GM08714 (cell line): ENCODE measurements around the gene PHACTR2.

ENCODE experiments used
- H3K4me3 ChIP-seq: fragments of 200-500 bp; sonication (Bioruptor generic); 2 replicates; pipeline ENCODE4 v1.5.1; 2014; ENCODE audit warnings: mild to moderate bottlenecking, low read length, inconsistent platforms
- ZNF274 ChIP-seq: IDR thresholded peaks from 2 replicates; pipeline ENCODE4 v1.6.1; 2012; ENCODE audit warnings: mild to moderate bottlenecking, low read depth, low read length

PHACTR2 gene

DNA sequence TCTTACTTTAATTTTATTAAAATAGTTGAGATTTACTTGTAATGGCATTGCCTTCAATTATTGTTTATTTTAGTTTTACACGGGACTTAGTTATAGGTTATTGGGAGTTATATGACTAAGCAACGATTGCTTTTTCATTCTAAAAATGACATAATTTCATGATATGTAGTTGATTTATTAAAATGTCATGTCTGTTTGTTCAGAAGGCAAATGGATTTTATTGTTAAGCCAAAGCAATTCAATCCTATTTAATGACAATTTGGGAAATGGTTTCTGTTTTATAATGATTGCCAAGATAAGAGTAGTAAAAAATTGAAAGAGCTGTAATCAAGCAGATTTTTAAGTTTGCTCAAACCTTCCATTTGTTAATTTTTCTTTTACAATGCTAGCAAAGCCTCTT lies 74.7 kb downstream of the PHACTR2 start:
- no peak for TF ChIP-seq ZNF274
- H3K4me3 ChIP-seq, result no peak overlapping the region

DNA sequence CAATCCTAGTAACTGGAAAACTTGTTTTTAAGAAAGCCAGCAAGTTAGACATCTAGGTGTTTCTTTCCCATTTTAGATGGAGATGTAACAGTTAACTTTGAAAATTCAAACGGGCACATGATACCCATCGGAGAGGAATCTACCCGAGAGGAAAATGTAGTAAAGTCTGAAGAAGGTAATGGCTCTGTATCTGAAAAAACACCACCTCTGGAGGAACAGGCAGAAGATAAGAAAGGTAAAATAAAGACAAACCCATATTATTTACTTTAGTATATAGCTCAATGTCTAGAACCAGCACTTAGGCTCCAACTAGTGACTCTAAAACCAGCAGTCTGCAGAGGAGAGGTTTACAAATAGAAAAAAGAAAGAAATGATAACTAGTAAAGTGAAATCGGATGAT lies 75.9 kb downstream of the PHACTR2 start:
- TF ChIP-seq ZNF274, result no peak
- H3K4me3 ChIP-seq, result no peak overlapping the region

DNA sequence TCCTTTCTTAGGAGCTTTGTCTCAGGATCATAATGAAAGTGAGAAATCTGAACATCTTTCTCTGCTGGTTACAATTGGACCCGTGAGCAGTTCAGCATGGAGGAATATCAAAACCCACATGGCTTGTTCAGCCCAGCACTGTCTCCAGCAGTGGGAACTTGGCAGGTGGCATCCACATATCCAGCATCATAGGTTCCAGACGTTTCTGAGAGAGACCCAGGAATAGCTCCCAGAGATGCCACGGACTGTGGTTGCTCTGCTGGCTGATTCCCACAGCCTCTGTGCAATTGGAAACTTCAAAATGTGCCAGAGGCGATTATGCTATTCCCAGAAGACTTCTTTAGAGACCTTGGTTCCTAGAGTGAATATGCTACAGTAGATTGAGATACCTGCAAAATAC lies 76.4 kb downstream of the PHACTR2 start:
- no peak overlapping the region for H3K4me3 ChIP-seq
- TF ChIP-seq ZNF274, result no peak

DNA sequence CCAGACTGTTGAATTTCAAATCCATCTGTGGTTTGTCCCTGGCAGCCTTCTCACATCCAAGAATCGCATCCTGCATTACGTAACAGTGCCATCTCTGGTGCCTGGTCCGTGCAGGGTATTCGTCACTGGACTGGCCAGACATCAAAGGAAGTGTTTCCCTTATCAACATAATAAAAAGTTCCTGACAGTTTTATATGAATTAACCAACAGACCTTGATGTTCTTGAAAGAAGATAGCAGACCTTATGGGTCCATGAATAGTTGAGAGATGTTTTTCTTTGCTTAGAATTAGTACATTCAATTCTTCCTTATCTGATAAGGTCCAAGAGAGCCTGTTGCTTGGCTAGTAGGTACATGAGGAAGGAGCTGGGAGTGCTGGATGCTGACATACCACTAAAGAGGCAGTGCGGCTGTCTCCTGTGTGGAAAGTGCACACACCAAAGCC lies 77.6 kb downstream of the PHACTR2 start:
- no peak for TF ChIP-seq ZNF274
- H3K4me3 ChIP-seq, result no peak overlapping the region

DNA sequence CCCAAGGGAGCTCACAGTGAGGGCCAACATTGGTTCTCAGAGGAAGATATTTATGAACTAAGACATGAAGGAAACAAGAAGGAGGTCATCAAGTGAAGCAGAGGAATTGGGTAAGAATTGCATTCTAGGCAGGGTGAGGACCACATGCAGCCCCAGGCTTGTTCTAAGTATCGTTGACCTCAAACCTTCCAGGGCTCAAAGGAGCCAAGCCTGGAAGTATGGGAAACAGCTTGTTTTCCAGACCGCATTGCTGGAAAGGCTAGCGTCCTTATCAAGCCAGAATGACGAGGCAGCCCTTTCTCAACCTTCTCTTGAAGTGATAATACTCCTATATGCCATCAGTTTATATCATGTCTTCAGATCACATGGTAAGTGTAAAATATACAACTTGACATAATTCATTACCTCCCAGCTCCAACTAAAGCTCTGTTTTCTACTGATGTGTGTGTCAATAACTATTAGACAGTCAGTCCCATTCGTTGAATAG lies 79.6 kb downstream of the PHACTR2 start:
- H3K4me3 ChIP-seq, result no peak overlapping the region
- TF ChIP-seq ZNF274, result no peak

DNA sequence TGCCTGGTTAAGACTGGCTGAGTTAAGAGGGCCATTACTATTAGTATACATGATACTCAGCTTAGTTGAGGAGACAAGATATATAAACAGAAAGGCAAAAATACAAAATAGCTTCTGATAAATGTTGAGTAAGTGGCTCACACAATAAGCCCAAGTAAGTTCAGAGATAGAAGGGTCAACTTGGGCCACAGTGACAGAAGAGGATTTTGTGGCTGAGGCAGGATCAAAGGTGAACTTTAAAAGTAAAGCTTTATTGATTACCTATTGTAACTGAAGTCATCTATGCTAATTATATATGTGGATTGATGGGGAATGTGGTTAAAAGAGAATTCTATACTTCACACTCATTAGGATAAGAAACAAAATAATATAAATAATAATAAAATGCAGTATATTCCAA lies 80.8 kb downstream of the PHACTR2 start:
- no peak overlapping the region for H3K4me3 ChIP-seq
- TF ChIP-seq ZNF274, result no peak

DNA sequence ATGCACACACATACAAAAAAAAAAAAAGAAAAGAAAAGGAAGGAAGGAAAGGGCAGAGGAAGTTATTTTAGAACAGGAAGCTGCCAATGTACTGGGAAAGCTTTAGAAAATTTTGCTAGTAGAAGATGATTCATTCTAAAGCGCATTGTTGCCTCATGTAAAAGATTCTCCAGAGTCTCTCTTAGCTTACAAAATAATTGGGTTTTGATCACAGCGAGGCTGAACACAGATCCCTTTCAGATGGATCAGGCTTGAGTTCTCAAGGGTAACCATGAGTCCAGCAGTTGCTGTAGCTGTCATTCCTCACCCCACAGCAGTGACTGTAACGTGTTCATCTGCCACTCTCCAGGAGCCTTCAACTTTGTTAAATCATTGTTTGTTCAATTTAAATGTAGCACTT lies 81.9 kb downstream of the PHACTR2 start:
- TF ChIP-seq ZNF274, result no peak

DNA sequence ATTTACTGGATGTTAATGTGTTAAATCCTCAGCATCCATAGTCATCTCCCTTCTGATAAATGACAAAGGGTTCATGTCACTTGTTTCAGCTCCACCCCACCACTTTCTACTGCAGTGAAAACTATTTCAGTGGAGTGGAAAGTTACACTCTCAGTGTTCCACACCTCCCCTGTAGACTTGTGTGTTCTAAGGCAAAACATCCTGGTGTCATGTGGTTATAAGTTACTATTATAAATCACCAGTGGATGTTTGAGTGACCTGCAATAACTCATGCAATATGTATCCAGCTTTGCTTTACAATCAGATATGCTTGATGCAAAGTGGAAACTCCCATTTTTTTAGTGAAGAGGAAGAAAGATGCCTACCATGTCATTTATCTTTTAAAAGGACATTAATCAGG lies 83.3 kb downstream of the PHACTR2 start:
- TF ChIP-seq ZNF274, result no peak
- no peak overlapping the region for H3K4me3 ChIP-seq

More for the DNA sequence above, 81.9 kb downstream of the PHACTR2 start:
- no peak overlapping the region for H3K4me3 ChIP-seq

DNA sequence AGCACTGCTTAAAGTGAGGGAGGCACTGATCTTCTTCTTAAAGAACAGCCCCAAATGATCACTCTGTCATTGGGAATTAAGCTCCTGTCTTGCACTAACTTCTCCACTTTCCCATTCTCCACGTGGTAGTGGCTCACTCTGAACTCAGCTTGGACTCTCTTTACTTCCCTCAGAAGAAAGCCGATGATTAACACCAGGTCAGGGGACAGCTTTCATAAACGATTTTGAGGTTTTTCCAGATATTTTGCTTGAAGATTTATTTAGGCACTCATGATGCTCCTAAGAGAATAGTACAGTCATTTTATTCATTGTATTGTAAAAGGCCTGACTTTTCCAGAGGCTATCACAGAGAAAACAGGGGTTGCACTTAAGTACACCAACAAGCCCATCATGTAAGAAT lies 84.4 kb downstream of the PHACTR2 start:
- H3K4me3 ChIP-seq, result no peak overlapping the region
- TF ChIP-seq ZNF274, result no peak

DNA sequence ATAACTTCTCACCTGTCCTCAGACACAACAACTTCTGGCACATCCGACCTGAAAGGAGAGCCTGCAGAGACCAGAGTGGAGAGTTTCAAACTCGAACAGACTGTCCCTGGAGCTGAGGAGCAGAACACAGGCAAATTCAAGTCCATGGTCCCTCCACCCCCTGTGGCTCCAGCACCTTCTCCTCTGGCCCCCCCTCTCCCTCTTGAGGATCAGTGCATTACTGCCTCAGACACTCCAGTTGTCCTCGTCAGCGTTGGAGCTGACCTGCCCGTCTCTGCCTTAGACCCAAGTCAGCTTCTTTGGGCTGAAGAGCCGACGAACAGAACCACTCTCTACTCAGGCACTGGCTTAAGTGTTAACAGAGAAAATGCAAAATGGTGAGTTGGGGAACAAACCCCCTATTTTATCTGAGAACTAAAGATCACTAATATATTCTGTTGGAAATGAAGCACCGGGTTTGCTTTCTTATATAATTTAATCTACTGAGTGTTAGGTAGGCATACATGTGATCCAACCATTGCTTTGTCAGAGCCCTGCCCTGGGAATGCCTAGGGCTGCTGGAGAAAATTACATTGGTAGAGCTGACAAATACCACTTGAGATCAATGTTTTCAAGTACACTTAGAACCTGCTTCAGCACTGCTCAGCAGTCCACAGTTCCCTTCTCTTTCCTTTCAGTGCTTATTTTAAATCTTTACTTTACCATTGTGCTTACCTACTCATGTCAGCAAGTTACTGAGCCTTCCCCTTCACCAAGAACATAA lies 87.8 kb downstream of the PHACTR2 start:
- TF ChIP-seq ZNF274, result no peak
- H3K4me3 ChIP-seq, result no peak overlapping the region

DNA sequence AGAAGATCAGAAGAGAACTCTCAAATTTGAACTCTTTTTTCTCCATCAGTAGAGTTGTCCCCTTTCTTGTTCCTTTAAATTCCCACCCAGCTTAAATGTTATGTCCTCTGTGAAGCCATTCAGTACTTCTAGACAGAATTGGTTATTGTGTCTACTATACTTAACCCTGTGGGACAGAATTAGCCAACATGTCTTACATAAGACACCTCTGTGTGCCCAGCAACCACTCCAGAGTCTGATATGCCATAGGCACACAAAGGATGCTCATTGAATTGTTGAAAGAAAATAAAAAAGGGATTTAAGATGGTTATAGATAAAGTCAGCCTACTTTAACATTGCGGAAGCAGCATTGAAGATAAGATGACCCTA lies 88.4 kb downstream of the PHACTR2 start:
- no peak for TF ChIP-seq ZNF274

DNA sequence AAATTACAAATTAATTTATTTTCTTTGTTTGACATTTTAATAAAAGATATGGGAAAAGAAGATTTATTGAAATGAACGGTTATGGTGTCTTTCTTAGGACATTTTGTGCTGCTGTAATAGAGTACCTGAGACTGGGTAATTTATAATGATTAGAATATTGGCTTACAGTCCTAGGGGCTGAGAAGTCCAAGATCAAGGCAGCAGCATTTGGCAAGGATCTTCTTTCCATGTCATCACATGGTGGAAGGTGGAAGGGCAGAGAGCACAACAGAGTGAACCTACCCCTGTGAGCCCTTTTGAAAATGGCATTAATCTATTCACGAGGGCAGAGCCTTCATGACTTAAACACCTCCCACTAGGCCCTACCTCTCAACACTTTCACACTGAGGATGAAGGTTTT lies 89.7 kb downstream of the PHACTR2 start:
- no peak for TF ChIP-seq ZNF274
- no peak overlapping the region for H3K4me3 ChIP-seq

More for the DNA sequence above, 88.4 kb downstream of the PHACTR2 start:
- no peak overlapping the region for H3K4me3 ChIP-seq

DNA sequence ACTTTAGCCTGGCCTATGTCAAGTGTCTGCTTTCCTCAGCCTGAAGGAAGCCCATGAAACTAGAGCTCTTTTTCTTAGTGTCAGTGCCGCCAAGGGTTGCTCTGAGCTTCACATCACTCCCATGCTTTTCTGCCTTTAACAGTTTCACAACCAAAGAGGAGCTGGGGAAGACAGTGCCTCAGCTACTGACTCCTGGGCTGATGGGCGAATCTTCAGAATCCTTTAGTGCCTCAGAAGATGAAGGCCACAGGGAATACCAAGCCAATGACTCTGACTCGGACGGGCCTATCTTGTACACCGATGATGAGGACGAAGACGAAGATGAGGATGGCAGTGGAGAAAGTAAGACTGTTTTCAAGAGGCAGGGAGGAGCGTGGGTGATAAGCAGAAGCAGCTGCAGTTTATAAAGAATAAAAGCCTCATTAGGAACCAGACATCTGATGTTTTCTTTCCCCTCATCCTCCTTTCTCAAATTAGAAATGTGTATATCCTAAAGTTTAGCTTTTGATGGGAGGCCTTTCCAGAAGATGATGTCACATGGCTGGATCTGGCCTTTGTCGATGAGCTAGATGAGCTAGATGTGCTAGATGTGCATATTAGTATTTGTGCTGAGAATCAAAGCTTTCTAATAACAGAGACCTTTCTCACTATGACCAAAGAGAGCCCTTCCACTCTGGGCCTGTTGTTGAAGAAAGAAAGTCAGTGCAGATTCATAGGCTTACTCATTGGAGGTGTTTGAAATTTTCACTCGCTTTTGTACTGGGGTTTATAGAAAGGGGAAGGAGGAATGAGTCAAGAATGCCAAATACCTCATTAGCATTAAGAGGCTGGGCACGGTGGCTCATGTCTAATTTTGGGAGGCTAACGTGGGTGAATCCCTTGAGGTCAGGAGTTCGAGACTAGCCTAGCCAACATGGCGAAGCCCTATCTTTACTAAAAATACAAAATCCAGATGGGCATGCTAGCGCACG lies 94.6 kb downstream of the PHACTR2 start:
- H3K4me3 ChIP-seq, result no peak overlapping the region
- TF ChIP-seq ZNF274, result no peak

DNA sequence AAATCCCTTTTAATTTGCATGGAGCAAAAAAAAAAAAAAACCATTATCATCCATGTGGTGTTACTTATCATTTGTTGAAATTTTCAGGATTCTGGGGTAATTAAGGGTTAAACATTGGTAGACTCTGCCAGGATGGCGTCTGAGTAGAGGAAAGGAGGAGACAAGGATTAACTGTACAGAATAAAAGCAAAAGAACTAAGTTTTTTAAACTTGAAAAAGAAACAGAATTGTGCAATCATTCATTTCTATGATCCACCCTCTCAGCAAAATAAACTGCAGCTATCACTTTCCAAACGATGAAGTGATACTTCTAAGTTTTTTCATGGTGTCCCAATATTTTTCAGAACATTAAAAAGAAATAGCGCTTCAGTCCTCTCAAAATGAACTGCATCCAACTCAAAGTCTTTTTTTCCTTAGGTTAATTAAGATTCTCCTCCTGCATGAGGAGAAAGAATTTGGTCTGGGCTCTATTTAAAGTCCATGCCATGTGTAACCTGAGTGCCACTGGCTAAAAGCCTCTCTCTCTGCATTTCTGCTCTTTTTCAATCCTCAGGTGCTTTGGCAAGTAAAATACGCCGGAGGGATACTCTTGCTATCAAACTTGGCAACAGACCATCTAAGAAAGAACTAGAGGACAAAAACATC lies 95.9 kb downstream of the PHACTR2 start:
- no peak overlapping the region for H3K4me3 ChIP-seq
- TF ChIP-seq ZNF274, result no peak

DNA sequence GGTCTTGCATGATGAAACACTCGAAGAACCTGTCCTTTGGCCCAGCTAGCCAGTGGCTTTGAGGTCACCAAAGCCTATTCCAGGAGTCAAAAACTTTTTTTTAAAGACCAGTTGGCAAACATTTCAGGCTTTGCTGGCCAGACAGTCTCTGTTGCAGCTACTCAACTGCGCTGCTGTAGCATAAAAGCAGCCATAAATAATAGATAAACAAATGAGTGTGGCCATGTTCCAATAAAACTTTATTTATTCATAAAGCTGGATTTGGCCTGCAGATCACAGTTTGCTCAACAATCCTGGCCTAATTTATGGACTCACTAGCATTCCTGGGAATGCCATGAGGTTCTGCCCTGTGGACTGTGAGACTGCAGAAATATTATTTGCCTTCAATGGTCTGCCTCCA lies 96.6 kb downstream of the PHACTR2 start:
- no peak overlapping the region for H3K4me3 ChIP-seq
- no peak for TF ChIP-seq ZNF274
